ENCODE data around the gene CC2D2B. TPM values are rescaled to one million over a fixed set of nuclear protein-coding genes. Genes with fewer than 3 reads are reported as not detected.

The CC2D2B gene
- total and polyA plus RNA-seq, 4 donors, result 0.05 to 0.59 (median 0.08) TPM

Small RNA genes within 50 kb of the gene (small RNA-seq; reads per million reads assigned to genes)
- gene MIR3157, result 0.58 reads per million, percentile 62 among the genes with 10 or more reads in this experiment

Other genes with a start within 250 kb of the CC2D2B start
- 10 to 100 TPM; 15.1 to 16.9 TPM for gene TCTN3, start 214.0 kb upstream of the CC2D2B start, total RNA-seq
- gene TCTN3, start 214.0 kb upstream of the CC2D2B start, polyA plus RNA-seq, result 10 to 100 TPM; 17.7 to 18.3 TPM
- gene ENTPD1, start 151.8 kb upstream of the CC2D2B start, total RNA-seq, result 1 to 10 TPM; 6.4 to 8.0 TPM
- gene ENTPD1, start 151.8 kb upstream of the CC2D2B start, polyA plus RNA-seq, result 1 to 10 TPM; 2.1 to 2.2 TPM
- gene CCNJ, start 135.6 kb downstream of the CC2D2B start, total RNA-seq, result 1 to 10 TPM; 4.8 to 6.5 TPM
- 1 to 10 TPM in 1 of 2 donors, under 1 TPM in 1; 0.78 to 1.7 TPM for gene CCNJ, start 135.6 kb downstream of the CC2D2B start, polyA plus RNA-seq
- gene ZNF518A, start 222.3 kb downstream of the CC2D2B start, total RNA-seq, result 10 to 100 TPM; 15.9 to 23.0 TPM
- gene ZNF518A, start 222.3 kb downstream of the CC2D2B start, polyA plus RNA-seq, result 10 to 100 TPM in 1 of 2 donors, 1 to 10 TPM in 1; 1.8 to 11.3 TPM